ENCODE measurements around the gene CRYBB1. TPM values are rescaled to one million over a fixed set of nuclear protein-coding genes. Genes with fewer than 3 reads are reported as not detected.

CRYBB1 gene
- total and polyA plus RNA-seq, 2 donors (not counting 3 experiments of a cell fraction or from before 2014, with no cell fraction given) = not detected

GRCh38 chr22:26623984-26624383 lies 6.2 kb upstream of the CRYBB1 start:
- no TSS peak for BruUV-seq (replicated peaks)
- no peaks in the 10 kb centered on the region for H3K36me3 ChIP-seq (ENCODE audit: control insufficient read depth in 2 of 2, extremely low read depth in 1 of 2, insufficient read depth in 2 of 2, low read length in 2 of 2)
- H3K4me2 ChIP-seq (ENCODE audit: insufficient read depth, low read length) = no peak overlapping the region
- no peaks in the 10 kb centered on the region for H3K9me3 ChIP-seq (replicated peaks; ENCODE audit: control insufficient read depth, insufficient read depth, low read length)
- no peaks in the 10 kb centered on the region for H3K9me1 ChIP-seq (replicated peaks; ENCODE audit: control insufficient read depth, extremely low read depth, insufficient read depth, low read length)
- dilution Hi-C loops (cut with MboI; ENCODE audit: extremely low pct_ligation_motif_present, low sequenced_read_pairs) = no loop called here
- H3K79me2 ChIP-seq (ENCODE audit: control insufficient read depth, insufficient read depth, low read length) = no peaks in the 10 kb centered on the region
- no peak overlapping the region for H3K9ac ChIP-seq (replicated peaks; ENCODE audit: extremely low read depth, insufficient read depth, low read length)
- FAIRE-seq = no peak
- no peak overlapping the region for H3K4me3 ChIP-seq (replicated peaks in 1 of 3; ENCODE audit: insufficient read depth in 1 of 3, low read depth in 1 of 3, low read length in 3 of 3)
- intact Hi-C loops (cut with micrococcal nuclease) = no loop called here
- CTCF ChIA-PET = interaction anchor here (0.6 to 1.3 kb wide), 3 partner anchors 24 to 47 kb away, joined by 3 to 4 read pairs (median 3); no protein-coding TSS in a partner anchor
- POLR2A ChIA-PET = interaction anchor here (0.7 kb wide), 1 partner anchor 78 kb away, joined by 3 read pairs; no protein-coding TSS in a partner anchor
- no peaks in the 10 kb centered on the region for H4K20me1 ChIP-seq (replicated peaks; ENCODE audit: control insufficient read depth, extremely low read depth, insufficient read depth, low read length)
- no peak for TF ChIP-seq FOS (IDR thresholded peaks at IDR 0.05; ENCODE audit: borderline replicate concordance, insufficient read depth, low read length)
- no peak for TF ChIP-seq POLR2AphosphoS5 (IDR thresholded peaks at IDR 0.05; ENCODE audit: insufficient read depth, low read depth, low read length)
- no peak for TF ChIP-seq JUN (IDR thresholded peaks at IDR 0.05; ENCODE audit: borderline replicate concordance, insufficient read depth, insufficient read length, low read depth)
- no peak for TF ChIP-seq EZH2 (IDR thresholded peaks at IDR 0.05; ENCODE audit: borderline replicate concordance, low read depth, low read length, severe bottlenecking)
- no peak for TF ChIP-seq POLR2A (IDR thresholded peaks at IDR 0.05; ENCODE audit: low read depth, low read length)
- TF ChIP-seq MAX (IDR thresholded peaks at IDR 0.05; ENCODE audit: insufficient read depth, insufficient read length) = no peak
- no peak for TF ChIP-seq GATA2 (IDR thresholded peaks at IDR 0.05; ENCODE audit: insufficient read depth, insufficient read length, low read depth, low read length)
- TF ChIP-seq CTCF (IDR thresholded peaks at IDR 0.05; ENCODE audit: extremely low read depth in 1 of 2, insufficient read depth in 1 of 2, low read depth in 1 of 2, low read length in 2 of 2) = no peak
- no peak for TF ChIP-seq MYC (IDR thresholded peaks at IDR 0.05; ENCODE audit: low read depth, low read length)
- no peak for DNase-seq (ENCODE audit: low read depth, low spot score)
- H2AFZ ChIP-seq (ENCODE audit: low read depth, low read length) = no peak overlapping the region
- no peak overlapping the region for H3K27ac ChIP-seq (ENCODE audit: insufficient read depth, low read depth, low read length)
- no peaks in the 10 kb centered on the region for H3K4me1 ChIP-seq (ENCODE audit: control insufficient read depth, extremely low read depth, insufficient read depth, low read length)
- H3K27me3 ChIP-seq (ENCODE audit: control insufficient read depth in 2 of 2, insufficient read depth in 2 of 2, low read length in 2 of 2) = peaks cover 0 to 3% of the 10 kb centered on the region in 2 experiments

Data from endothelial cell of umbilical vein (primary cell).